Measurements from ENCODE around the gene L3MBTL4.

DNA sequence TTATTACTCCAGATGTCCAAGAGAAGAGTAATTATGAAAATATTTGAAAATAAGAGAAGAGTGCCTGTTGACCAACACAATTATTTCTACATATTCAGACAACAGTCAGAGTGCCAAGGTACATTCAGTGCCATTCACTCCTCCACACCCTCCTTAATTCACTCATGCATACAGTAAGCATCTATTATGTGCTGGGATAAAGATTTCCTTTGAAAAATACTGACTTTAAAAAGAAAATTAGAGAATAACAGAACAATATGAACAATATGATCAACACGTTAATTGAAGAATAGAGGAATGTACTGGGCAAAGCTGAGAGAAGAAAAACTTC is 203.6 kb downstream of the L3MBTL4 start:
- TF ChIP-seq POLR2A (IDR thresholded peaks at IDR 0.05) = no peak
- TF ChIP-seq, protein P1, sequence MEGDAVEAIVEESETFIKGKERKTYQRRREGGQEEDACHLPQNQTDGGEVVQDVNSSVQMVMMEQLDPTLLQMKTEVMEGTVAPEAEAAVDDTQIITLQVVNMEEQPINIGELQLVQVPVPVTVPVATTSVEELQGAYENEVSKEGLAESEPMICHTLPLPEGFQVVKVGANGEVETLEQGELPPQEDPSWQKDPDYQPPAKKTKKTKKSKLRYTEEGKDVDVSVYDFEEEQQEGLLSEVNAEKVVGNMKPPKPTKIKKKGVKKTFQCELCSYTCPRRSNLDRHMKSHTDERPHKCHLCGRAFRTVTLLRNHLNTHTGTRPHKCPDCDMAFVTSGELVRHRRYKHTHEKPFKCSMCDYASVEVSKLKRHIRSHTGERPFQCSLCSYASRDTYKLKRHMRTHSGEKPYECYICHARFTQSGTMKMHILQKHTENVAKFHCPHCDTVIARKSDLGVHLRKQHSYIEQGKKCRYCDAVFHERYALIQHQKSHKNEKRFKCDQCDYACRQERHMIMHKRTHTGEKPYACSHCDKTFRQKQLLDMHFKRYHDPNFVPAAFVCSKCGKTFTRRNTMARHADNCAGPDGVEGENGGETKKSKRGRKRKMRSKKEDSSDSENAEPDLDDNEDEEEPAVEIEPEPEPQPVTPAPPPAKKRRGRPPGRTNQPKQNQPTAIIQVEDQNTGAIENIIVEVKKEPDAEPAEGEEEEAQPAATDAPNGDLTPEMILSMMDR (IDR thresholded peaks at IDR 0.05 in 8 of 11, conservative IDR thresholded peaks at IDR 0.05 in 3 of 11) = no peak

Measured in spleen (tissue), 7 donors.